HFFc6 (cell line): ENCODE results near the gene ARHGEF26. TPM values are rescaled to one million over a fixed set of nuclear protein-coding genes. Genes with fewer than 3 reads are reported as not detected.

Source experiments
- DNase-seq: peaks from one replicate; pipeline ENCODE4 v3.0.0-alpha.2; 2018
- H3K27ac Mint-ChIP-seq: 2 replicates; pipeline ENCODE4 v1.8.0; 2020; ENCODE audit warnings: mild to moderate bottlenecking, mixed read lengths
- H3K27me3 Mint-ChIP-seq: 2 replicates; pipeline ENCODE4 v1.8.0; 2021; ENCODE audit warnings: mild to moderate bottlenecking, moderate library complexity, mixed read lengths; ENCODE audit not compliant: insufficient read depth
- H3K36me3 Mint-ChIP-seq: 2 replicates; pipeline ENCODE4 v1.8.0; 2021; ENCODE audit warnings: low read depth, mixed read lengths
- H3K4me1 Mint-ChIP-seq: 2 replicates; pipeline ENCODE4 v1.8.0; 2020; ENCODE audit warnings: low read depth, mixed read lengths
- H3K4me3 Mint-ChIP-seq: 2 replicates; pipeline ENCODE4 v1.8.0; 2020; ENCODE audit warnings: mild to moderate bottlenecking, moderate library complexity, mixed read lengths
- H3K9me3 Mint-ChIP-seq: 2 replicates; pipeline ENCODE4 v1.8.0; 2020; ENCODE audit warnings: mild to moderate bottlenecking, mixed read lengths
- total RNA-seq, 6 experiments: library from RNA; stranded (reverse); fragmentation: NEBNext Ultra II Directional; extraction: Animal tissue kit (Norgen Biotek cat#: 25700); gene quantifications; 2 replicates in 1 of 6; 3 replicates in 5 of 6; pipeline ENCODE4 v1.2.3, GENCODE V29; 2021
- TF ChIP-seq, protein P1 (sequence below): fragments of 200-600 bp; sonication (generic); IDR thresholded peaks from 2 replicates; pipeline ENCODE4 v1.5.0; 2021; ENCODE audit warnings: antibody characterized with exemption, mild to moderate bottlenecking

ARHGEF26 gene
- total RNA-seq, 6 experiments from 2014 or later = 0.05 TPM; not detected in 5

DNA sequence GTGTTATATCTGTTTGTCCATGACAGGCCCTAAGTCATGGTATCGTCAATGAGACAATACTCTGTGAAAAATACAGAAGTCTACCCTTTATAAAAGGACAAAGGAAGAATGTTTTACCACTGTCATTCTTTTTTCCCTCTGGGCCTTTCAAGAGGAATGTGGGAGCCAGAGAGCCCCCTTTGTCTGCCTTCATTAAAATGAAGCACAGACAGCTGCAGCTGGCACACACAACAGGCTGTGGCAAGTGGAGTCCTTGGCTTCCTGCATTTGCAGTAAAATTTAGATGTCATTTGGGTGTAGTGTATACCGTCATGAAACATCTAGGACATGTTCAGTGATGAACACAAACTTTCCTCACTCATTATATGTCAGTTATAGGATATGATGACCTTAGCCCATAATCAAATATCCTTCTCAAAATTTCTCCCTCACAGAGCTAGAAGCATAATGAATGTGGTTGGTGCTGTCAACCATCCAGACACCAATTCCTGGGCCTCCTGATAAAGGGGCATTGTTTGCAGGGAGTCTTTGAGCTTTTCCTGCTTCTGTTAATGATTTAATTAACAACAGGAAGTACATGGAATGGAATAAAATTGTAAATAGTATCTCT is 126.7 kb downstream of the ARHGEF26 start:
- Mint-ChIP-seq H3K9me3 (no peaks in the 10 kb centered on the region), H3K36me3 (peaks cover 22% of the 10 kb centered on the region), H3K27ac (no peak overlapping the region), H3K4me1 (peaks cover 25% of the 10 kb centered on the region), H3K4me3 (no peak overlapping the region), H3K27me3 (no peaks in the 10 kb centered on the region; the same call in none of the 2 replicates)
- no peak for DNase-seq
- TF ChIP-seq, protein P1, sequence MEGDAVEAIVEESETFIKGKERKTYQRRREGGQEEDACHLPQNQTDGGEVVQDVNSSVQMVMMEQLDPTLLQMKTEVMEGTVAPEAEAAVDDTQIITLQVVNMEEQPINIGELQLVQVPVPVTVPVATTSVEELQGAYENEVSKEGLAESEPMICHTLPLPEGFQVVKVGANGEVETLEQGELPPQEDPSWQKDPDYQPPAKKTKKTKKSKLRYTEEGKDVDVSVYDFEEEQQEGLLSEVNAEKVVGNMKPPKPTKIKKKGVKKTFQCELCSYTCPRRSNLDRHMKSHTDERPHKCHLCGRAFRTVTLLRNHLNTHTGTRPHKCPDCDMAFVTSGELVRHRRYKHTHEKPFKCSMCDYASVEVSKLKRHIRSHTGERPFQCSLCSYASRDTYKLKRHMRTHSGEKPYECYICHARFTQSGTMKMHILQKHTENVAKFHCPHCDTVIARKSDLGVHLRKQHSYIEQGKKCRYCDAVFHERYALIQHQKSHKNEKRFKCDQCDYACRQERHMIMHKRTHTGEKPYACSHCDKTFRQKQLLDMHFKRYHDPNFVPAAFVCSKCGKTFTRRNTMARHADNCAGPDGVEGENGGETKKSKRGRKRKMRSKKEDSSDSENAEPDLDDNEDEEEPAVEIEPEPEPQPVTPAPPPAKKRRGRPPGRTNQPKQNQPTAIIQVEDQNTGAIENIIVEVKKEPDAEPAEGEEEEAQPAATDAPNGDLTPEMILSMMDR = no peak

DNA sequence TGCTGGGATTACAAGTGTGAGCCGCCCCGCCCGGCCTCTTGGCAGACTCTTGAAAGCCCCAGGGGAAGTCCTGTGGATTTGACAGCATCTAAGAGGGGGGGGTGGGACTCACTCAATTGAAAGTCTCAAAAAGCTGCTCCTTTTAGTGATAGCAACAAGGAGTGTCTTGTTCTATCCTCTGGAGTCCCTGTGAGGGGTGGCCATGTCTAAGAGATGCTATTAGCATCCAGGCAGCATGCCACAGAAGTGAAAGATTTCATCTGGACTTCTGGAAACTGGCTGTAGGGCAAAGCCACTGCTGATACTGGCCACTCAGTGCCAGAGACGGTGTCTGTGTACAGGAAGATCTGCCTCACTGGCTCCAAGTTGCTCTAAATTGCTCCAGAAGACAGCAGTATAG is 129.1 kb downstream of the ARHGEF26 start:
- Mint-ChIP-seq H3K4me1 (peaks cover 11% of the 10 kb centered on the region), H3K4me3 (no peak overlapping the region), H3K36me3 (peaks cover 22% of the 10 kb centered on the region), H3K27me3 (no peaks in the 10 kb centered on the region; the same call in none of the 2 replicates), H3K27ac (no peak overlapping the region), H3K9me3 (no peaks in the 10 kb centered on the region)
- TF ChIP-seq, protein P1 = no peak
- no peak for DNase-seq

DNA sequence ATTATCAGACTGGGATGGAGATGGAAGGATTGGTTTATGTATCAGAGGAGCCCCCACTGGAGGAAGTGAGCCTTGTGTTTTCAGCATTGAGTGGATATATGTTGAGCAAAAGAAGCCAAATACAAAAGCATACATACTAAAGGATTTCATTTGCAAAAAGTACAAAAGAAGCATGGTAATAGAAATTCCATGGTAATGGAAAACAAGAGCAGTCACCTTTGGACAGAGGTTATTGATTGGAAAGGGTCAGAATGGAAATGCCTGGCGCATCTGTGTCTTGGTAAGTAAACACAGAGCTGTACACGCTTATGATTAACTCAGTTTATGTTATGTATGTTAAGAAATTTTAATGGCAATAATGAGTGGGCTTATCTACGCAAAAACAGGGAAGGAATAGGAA is 130.4 kb downstream of the ARHGEF26 start:
- H3K27me3 Mint-ChIP-seq = no peaks in the 10 kb centered on the region; the same call in 1 of the 2 replicates
- no peak overlapping the region for H3K4me3 Mint-ChIP-seq
- no peaks in the 10 kb centered on the region for H3K9me3 Mint-ChIP-seq
- TF ChIP-seq, protein P1 = no peak
- DNase-seq = no peak
- peaks cover 20% of the 10 kb centered on the region for H3K36me3 Mint-ChIP-seq
- peaks cover 5% of the 10 kb centered on the region for H3K4me1 Mint-ChIP-seq
- no peak overlapping the region for H3K27ac Mint-ChIP-seq

DNA sequence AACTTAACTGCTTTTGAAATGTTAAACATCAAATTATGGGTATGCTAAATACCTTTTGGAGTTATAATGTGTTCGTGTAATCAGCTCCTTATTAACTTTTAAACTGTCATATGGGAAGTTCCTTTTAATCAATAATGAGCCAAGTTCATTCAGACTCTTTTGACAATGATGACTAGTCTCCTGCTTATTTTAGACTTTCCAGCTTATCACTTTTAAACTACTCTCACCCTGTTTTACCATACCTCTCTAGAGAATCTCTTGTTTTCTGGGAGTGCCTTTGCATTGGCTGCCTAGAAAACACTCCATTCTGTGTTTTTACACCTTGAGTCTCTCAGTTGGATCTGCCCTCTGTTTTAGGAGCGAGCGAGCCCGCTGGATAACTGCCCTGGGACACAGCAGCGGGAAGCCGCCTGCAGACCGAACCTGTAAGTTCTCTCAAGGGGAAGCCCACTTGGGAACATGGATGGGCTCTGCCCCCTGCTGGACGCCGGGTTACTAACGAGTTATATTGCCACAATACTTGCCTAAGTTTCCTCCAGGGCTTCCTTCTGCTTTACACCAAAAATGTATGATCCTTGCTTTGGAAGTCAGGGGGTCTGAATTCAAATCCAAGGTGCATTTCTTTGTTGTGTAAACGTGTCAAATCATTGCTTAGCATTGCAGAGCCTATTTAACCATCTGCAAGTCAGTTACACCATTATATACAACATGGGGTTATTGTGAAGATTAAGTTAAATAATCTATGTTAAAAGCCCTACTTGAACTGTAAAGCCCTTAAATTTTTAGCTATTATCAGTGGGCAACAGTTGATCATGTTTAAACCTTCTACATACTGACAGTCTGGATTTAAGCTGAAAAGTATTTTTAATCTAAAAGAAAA is 131.8 kb downstream of the ARHGEF26 start:
- no peaks in the 10 kb centered on the region for H3K9me3 Mint-ChIP-seq
- TF ChIP-seq, protein P1 = peak; percentile 95
- peak; percentile 65 for DNase-seq
- H3K27me3 Mint-ChIP-seq = no peaks in the 10 kb centered on the region; the same call in 1 of the 2 replicates
- H3K27ac Mint-ChIP-seq = no peak overlapping the region
- peak overlapping the region; percentile 67 for H3K4me3 Mint-ChIP-seq
- peaks cover 5% of the 10 kb centered on the region for H3K4me1 Mint-ChIP-seq
- H3K36me3 Mint-ChIP-seq = peaks cover 16% of the 10 kb centered on the region

DNA sequence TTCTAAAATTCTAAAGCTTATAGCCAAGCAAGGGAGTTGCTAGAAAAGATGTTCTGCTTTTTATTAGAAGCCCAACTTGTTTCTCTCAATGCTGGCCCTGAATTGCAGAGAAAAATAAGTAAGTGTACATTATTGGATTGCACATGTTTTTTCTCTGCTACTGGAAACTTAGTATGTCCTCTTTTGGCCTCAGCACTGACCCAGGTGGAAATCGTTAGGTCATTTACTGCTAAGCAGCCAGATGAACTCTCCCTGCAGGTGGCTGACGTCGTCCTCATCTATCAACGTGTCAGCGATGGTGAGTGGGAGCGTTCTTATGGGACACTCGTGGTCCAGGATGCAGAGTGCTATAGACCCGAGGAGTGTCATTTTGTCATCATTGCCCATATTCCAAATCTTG is 133.3 kb downstream of the ARHGEF26 start:
- Mint-ChIP-seq H3K4me3 (no peak overlapping the region), H3K36me3 (peaks cover 21% of the 10 kb centered on the region), H3K27ac (no peak overlapping the region), H3K27me3 (no peaks in the 10 kb centered on the region; the same call in none of the 2 replicates), H3K9me3 (no peaks in the 10 kb centered on the region), H3K4me1 (peaks cover 5% of the 10 kb centered on the region)
- no peak for DNase-seq
- TF ChIP-seq, protein P1 = no peak
